ENCODE results near the gene NUBP2. TPM values are rescaled to one million over a fixed set of nuclear protein-coding genes. Genes with fewer than 3 reads are reported as not detected.

Gene NUBP2
- total and polyA plus RNA-seq, 7 experiments from 2014 or later = 39.3 to 98.9 (median 57.4) TPM

GRCh38 chr16:1779234-1779701 is 3.5 kb upstream of the NUBP2 start:
- ATAC-seq (no peak), DNase-seq (no peak)
- H3K27me3 ChIP-seq (ENCODE audit: control insufficient read depth in 2 of 2, insufficient read depth in 2 of 2, low read length in 2 of 2) = no peaks in the 10 kb centered on the region
- peaks cover 0 to 41% (median 21%) of the 10 kb centered on the region in 7 donors for H3K4me1 Mint-ChIP-seq
- H3K4me3 ChIP-seq (ENCODE audit: low read length) = no peak overlapping the region
- H3K27me3 Mint-ChIP-seq = peaks cover 0 to 2% (median 0%) of the 10 kb centered on the region in 5 donors
- intact Hi-C loops (cut with micrococcal nuclease) = loop anchor here in 1 of 2 donors (10.0 kb wide), 1 partner anchor 434 kb away; no protein-coding TSS in a partner anchor
- no peak overlapping the region for H3K27ac ChIP-seq (ENCODE audit: low read depth, low read length)
- peak overlapping the region in 2 of 9 donors; percentile 42 to 69 for H3K27ac Mint-ChIP-seq
- H3K4me3 Mint-ChIP-seq = peak overlapping the region in 2 of 10 donors; percentile 41 to 80
- H3K36me3 ChIP-seq (ENCODE audit: control insufficient read depth in 2 of 3, insufficient read depth in 3 of 3, low read length in 3 of 3) = peaks cover 0 to 51% (median 0%) of the 10 kb centered on the region in 3 experiments
- no peaks in the 10 kb centered on the region for H3K9me3 Mint-ChIP-seq
- ChIA-PET POLR2A (no interaction called here), CTCF (no interaction called here)
- H3K4me1 ChIP-seq (ENCODE audit: control insufficient read depth in 2 of 2, insufficient read depth in 2 of 2, low read length in 2 of 2) = peaks cover 17 to 21% of the 10 kb centered on the region in 2 donors
- peaks cover 0 to 3% (median 0%) of the 10 kb centered on the region in 5 donors for H3K36me3 Mint-ChIP-seq
- H3K9me3 ChIP-seq (ENCODE audit: control insufficient read depth in 2 of 3, low read length in 3 of 3) = no peaks in the 10 kb centered on the region

- Histone ChIP-seq H3K4me1 (ENCODE audit: control insufficient read depth in 2 of 2, insufficient read depth in 2 of 2, low read length in 2 of 2) (peaks cover 13 to 19% of the 10 kb centered on the region in 2 donors), H3K27me3 (ENCODE audit: control insufficient read depth in 2 of 2, insufficient read depth in 2 of 2, low read length in 2 of 2) (no peaks in the 10 kb centered on the region), H3K27ac (ENCODE audit: low read depth, low read length) (no peak overlapping the region), H3K36me3 (ENCODE audit: control insufficient read depth in 2 of 3, insufficient read depth in 3 of 3, low read length in 3 of 3) (peaks cover 0 to 52% (median 0%) of the 10 kb centered on the region in 3 experiments), H3K4me3 (ENCODE audit: low read length) (no peak overlapping the region), H3K9me3 (ENCODE audit: control insufficient read depth in 2 of 3, low read length in 3 of 3) (no peaks in the 10 kb centered on the region)
- Mint-ChIP-seq H3K27me3 (peaks cover 0 to 2% (median 0%) of the 10 kb centered on the region in 5 donors), H3K4me1 (peaks cover 0 to 42% (median 21%) of the 10 kb centered on the region in 7 donors), H3K27ac (peak overlapping the region in 2 of 9 donors; percentile 21 to 22), H3K9me3 (no peaks in the 10 kb centered on the region), H3K36me3 (peaks cover 0 to 3% (median 0%) of the 10 kb centered on the region in 5 donors), H3K4me3 (peak overlapping the region in 8 of 10 donors; percentile 20 to 95 (median 34))
- ChIA-PET POLR2A (interaction anchor here (0.6 to 3.7 kb wide), 2 partner anchors 9 to 37 kb away, joined by 3 to 93 read pairs; partner anchors contain the start of genes EME2, MRPS34 and NME3), CTCF (no interaction called here)
- intact Hi-C loops (cut with micrococcal nuclease) = loop anchor here (10.0 kb wide), 5 partner anchors 355 to 1195 kb away; partner anchors contain the start of genes TRAF7 (in 2 of the 2), UBE2I (in 1 of the 2) and UQCC4 (in 1 of the 2)
- no peak for ATAC-seq
- DNase-seq = no peak
Measured at GRCh38 chr16:1779741-1780676, 2.8 kb upstream of the NUBP2 start.

GRCh38 chr16:1780677-1781072 is 2.1 kb upstream of the NUBP2 start:
- no peak for DNase-seq
- Histone ChIP-seq H3K36me3 (ENCODE audit: control insufficient read depth in 2 of 3, insufficient read depth in 3 of 3, low read length in 3 of 3) (peaks cover 0 to 52% (median 0%) of the 10 kb centered on the region in 3 experiments), H3K4me1 (ENCODE audit: control insufficient read depth in 2 of 2, insufficient read depth in 2 of 2, low read length in 2 of 2) (peaks cover 13 to 24% of the 10 kb centered on the region in 2 donors), H3K27ac (ENCODE audit: low read depth, low read length) (peak overlapping the region; percentile 76), H3K9me3 (ENCODE audit: control insufficient read depth in 2 of 3, low read length in 3 of 3) (no peaks in the 10 kb centered on the region), H3K4me3 (ENCODE audit: low read length) (no peak overlapping the region), H3K27me3 (ENCODE audit: control insufficient read depth in 2 of 2, insufficient read depth in 2 of 2, low read length in 2 of 2) (no peaks in the 10 kb centered on the region)
- Mint-ChIP-seq H3K27me3 (peaks cover 0 to 2% (median 0%) of the 10 kb centered on the region in 5 donors), H3K4me3 (peak overlapping the region in 9 of 10 donors; percentile 20 to 95 (median 88)), H3K27ac (peak overlapping the region in 5 of 9 donors; percentile 62 to 88 (median 82)), H3K36me3 (peaks cover 0 to 3% (median 0%) of the 10 kb centered on the region in 5 donors), H3K9me3 (no peaks in the 10 kb centered on the region), H3K4me1 (peaks cover 0 to 47% (median 21%) of the 10 kb centered on the region in 7 donors)
- POLR2A ChIA-PET = interaction anchor here (0.6 to 3.7 kb wide), 3 partner anchors 9 to 45 kb away, joined by 3 to 93 read pairs (median 33); partner anchors contain the start of genes EME2, FAHD1, HAGH and MRPS34
- no peak for ATAC-seq
- intact Hi-C loops (cut with micrococcal nuclease) = loop anchor here (10.0 kb wide), 4 partner anchors 356 to 1196 kb away; partner anchors contain the start of genes TRAF7 (in 2 of the 2), UBE2I (in 1 of the 2) and UQCC4 (in 1 of the 2)
- CTCF ChIA-PET = no interaction called here

- peaks cover 13 to 28% of the 10 kb centered on the region in 2 donors for H3K4me1 ChIP-seq (ENCODE audit: control insufficient read depth in 2 of 2, insufficient read depth in 2 of 2, low read length in 2 of 2)
- Mint-ChIP-seq H3K9me3 (no peaks in the 10 kb centered on the region), H3K4me1 (peaks cover 0 to 48% (median 22%) of the 10 kb centered on the region in 7 donors), H3K27ac (peak overlapping the region; percentile 62 to 88 (median 79)), H3K27me3 (peaks cover 0 to 2% (median 0%) of the 10 kb centered on the region in 5 donors), H3K36me3 (peaks cover 0 to 3% (median 0%) of the 10 kb centered on the region in 5 donors), H3K4me3 (peak overlapping the region; percentile 81 to 95 (median 88))
- DNase-seq = no peak
- H3K36me3 ChIP-seq (ENCODE audit: control insufficient read depth in 2 of 3, insufficient read depth in 3 of 3, low read length in 3 of 3) = peaks cover 0 to 52% (median 0%) of the 10 kb centered on the region in 3 experiments
- intact Hi-C loops (cut with micrococcal nuclease) = loop anchor here (10.0 kb wide), 4 partner anchors 356 to 1196 kb away; partner anchors contain the start of genes TRAF7 (in 2 of the 2), UBE2I (in 1 of the 2) and UQCC4 (in 1 of the 2)
- no peaks in the 10 kb centered on the region for H3K27me3 ChIP-seq (ENCODE audit: control insufficient read depth in 2 of 2, insufficient read depth in 2 of 2, low read length in 2 of 2)
- POLR2A ChIA-PET = interaction anchor here (1.1 to 3.7 kb wide), 5 partner anchors 10 to 733 kb away, joined by 3 to 93 read pairs (median 15); partner anchors contain the start of genes ATP6V0C, EME2, FAHD1 and HAGH
- no peak for ATAC-seq
- peak overlapping the region; percentile 76 for H3K27ac ChIP-seq (ENCODE audit: low read depth, low read length)
- peak overlapping the region; percentile 92 for H3K4me3 ChIP-seq (ENCODE audit: low read length)
- CTCF ChIA-PET = interaction anchor here (0.8 kb wide), 1 partner anchor 9 kb away, joined by 4 read pairs; the partner anchor contains the start of genes EME2 and MRPS34
- no peaks in the 10 kb centered on the region for H3K9me3 ChIP-seq (ENCODE audit: control insufficient read depth in 2 of 3, low read length in 3 of 3)
Measured at GRCh38 chr16:1781254-1781653, 1.5 kb upstream of the NUBP2 start.

GRCh38 chr16:1781758-1782407 is 877 bp upstream of the NUBP2 start:
- peak; percentile 1 for ATAC-seq
- Mint-ChIP-seq H3K27ac (peak overlapping the region; percentile 70 to 96 (median 87)), H3K4me3 (peak overlapping the region; percentile 85 to 98 (median 94)), H3K27me3 (peaks cover 0 to 2% (median 0%) of the 10 kb centered on the region in 5 donors), H3K4me1 (peaks cover 0 to 48% (median 22%) of the 10 kb centered on the region in 7 donors), H3K36me3 (peaks cover 0 to 3% (median 0%) of the 10 kb centered on the region in 5 donors), H3K9me3 (no peaks in the 10 kb centered on the region)
- ChIA-PET CTCF (interaction anchor here (0.6 to 1.6 kb wide), 5 partner anchors 8 to 290 kb away, joined by 4 to 13 read pairs (median 8); partner anchors contain the start of genes EME2, MAPK8IP3, MRPS34 and NME3), POLR2A (interaction anchor here (0.6 to 3.7 kb wide), 24 partner anchors 9 to 1086 kb away, joined by 3 to 93 read pairs (median 6); partner anchors contain the start of genes AMDHD2, ATP6V0C, EME2 and FAHD1)
- peaks cover 0 to 52% (median 0%) of the 10 kb centered on the region in 3 experiments for H3K36me3 ChIP-seq (ENCODE audit: control insufficient read depth in 2 of 3, insufficient read depth in 3 of 3, low read length in 3 of 3)
- no peaks in the 10 kb centered on the region for H3K9me3 ChIP-seq (ENCODE audit: control insufficient read depth in 2 of 3, low read length in 3 of 3)
- H3K4me1 ChIP-seq (ENCODE audit: control insufficient read depth in 2 of 2, insufficient read depth in 2 of 2, low read length in 2 of 2) = peaks cover 13 to 28% of the 10 kb centered on the region in 2 donors
- H3K4me3 ChIP-seq (ENCODE audit: low read length) = peak overlapping the region; percentile 92
- peak overlapping the region; percentile 76 for H3K27ac ChIP-seq (ENCODE audit: low read depth, low read length)
- intact Hi-C loops (cut with micrococcal nuclease) = loop anchor here (1.0 to 10.0 kb wide), 8 partner anchors 9 to 1197 kb away; partner anchors contain the start of genes HAGH (in 2 of the 2), MRPS34 (in 2 of the 2), TRAF7 (in 2 of the 2) and UQCC4 (in 2 of the 2)
- DNase-seq = peak in 5 of 9 donors; percentile 37 to 47 (median 41)
- H3K27me3 ChIP-seq (ENCODE audit: control insufficient read depth in 2 of 2, insufficient read depth in 2 of 2, low read length in 2 of 2) = no peaks in the 10 kb centered on the region
